GM12892 (cell line): ENCODE measurements around the gene UGP2.

Experiments used
- POLR2A ChIP-seq: IDR thresholded peaks from 2 replicates; pipeline ENCODE4 v1.6.1; 2011; ENCODE audit warnings: low read depth, low read length, control low read depth
- TAF1 ChIP-seq: IDR thresholded peaks from 2 replicates; pipeline ENCODE4 v1.6.1; 2011; ENCODE audit warnings: low read depth, mild to moderate bottlenecking, control low read depth, low read length, borderline replicate concordance

DNA sequence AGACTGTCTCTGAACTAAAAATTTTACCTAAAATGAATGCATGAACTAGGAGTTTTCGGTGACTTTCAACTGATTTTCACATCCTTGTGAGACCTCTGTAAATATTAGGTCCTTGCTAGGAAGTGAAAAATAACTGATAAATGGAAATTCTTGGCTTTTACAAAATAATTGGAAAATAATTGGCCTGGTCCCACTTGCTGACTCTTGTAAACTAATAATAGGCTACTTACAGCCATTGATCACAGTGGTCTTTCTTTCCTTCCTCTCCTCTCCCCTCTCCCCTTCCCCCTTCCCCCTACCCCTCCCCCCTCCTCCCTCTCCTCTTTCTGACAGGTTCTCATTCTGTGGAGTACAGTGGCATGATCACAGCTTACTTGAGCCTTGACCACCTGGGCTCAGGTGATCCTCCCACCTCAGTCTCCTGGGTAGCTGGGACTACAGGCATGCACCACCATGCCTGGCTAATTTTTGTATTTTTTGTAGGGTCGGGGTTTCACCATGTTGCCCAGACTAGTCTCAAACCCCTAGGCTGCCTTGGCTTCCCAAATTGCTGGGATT lies 38.3 kb downstream of the UGP2 start:
- no peak for TF ChIP-seq POLR2A
- TF ChIP-seq TAF1 = no peak
